Central memory CD4-positive, alpha-beta T cell (primary cell): ENCODE data around the gene FAM181A.
A peak's percentile ranks its signal among the peaks of the same experiment; 100 is the strongest.

ENCODE experiments used
- DNase-seq: peaks from one replicate; pipeline ENCODE4 v3.0.0; 2022
- total RNA-seq, 3 experiments: gene quantifications; one replicate each; lab custom pipeline; 2026; lab: John Stamatoyannopoulos, UW

Gene FAM181A
- 0 reads per million in 3 experiments for total RNA-seq

- no peak for DNase-seq
These were observed at the start of gene FAM181A for GRCh38 chr14:93926873-93927799. Gene FAM181A (plus strand): TSS chr14:93927344. CDS start chr14:93928286, 942 bp downstream.

GRCh38 chr14:93878212-93878611 lies 48.9 kb upstream of the FAM181A start:
- no peak for DNase-seq

GRCh38 chr14:93878871-93879270 lies 48.3 kb upstream of the FAM181A start:
- DNase-seq = no peak

- DNase-seq = no peak
These were observed 47.7 kb upstream of the FAM181A start for GRCh38 chr14:93879362-93879983.

GRCh38 chr14:93880021-93880820 lies 46.9 kb upstream of the FAM181A start:
- no peak for DNase-seq

GRCh38 chr14:93884950-93885349 lies 42.2 kb upstream of the FAM181A start:
- DNase-seq = no peak

GRCh38 chr14:93888995-93889394 lies 38.1 kb upstream of the FAM181A start:
- no peak for DNase-seq

GRCh38 chr14:93889739-93890483 lies 37.2 kb upstream of the FAM181A start:
- DNase-seq = no peak

GRCh38 chr14:93891756-93892504 lies 35.2 kb upstream of the FAM181A start:
- DNase-seq = no peak

GRCh38 chr14:93892505-93892839 lies 34.7 kb upstream of the FAM181A start:
- DNase-seq = no peak

GRCh38 chr14:93892923-93893558 lies 34.1 kb upstream of the FAM181A start:
- DNase-seq = peak; percentile 37

GRCh38 chr14:93893661-93894261 lies 33.4 kb upstream of the FAM181A start:
- DNase-seq = no peak

GRCh38 chr14:93895023-93895604 lies 32.0 kb upstream of the FAM181A start:
- no peak for DNase-seq

GRCh38 chr14:93897476-93897845 lies 29.7 kb upstream of the FAM181A start:
- DNase-seq = no peak

- no peak for DNase-seq
These were observed 29.0 kb upstream of the FAM181A start for GRCh38 chr14:93898081-93898611.

- DNase-seq = no peak
These were observed 28.4 kb upstream of the FAM181A start for GRCh38 chr14:93898731-93899130.

GRCh38 chr14:93901813-93902212 lies 25.3 kb upstream of the FAM181A start:
- no peak for DNase-seq

GRCh38 chr14:93902619-93903307 lies 24.4 kb upstream of the FAM181A start:
- DNase-seq = no peak

- DNase-seq = no peak
These were observed 23.6 kb upstream of the FAM181A start for GRCh38 chr14:93903342-93904184.
